MCF 10A (cell line): ENCODE data around the gene CADM4. TPM values are rescaled to one million over a fixed set of nuclear protein-coding genes. Genes with fewer than 3 reads are reported as not detected.

Source experiments
- BruUV-seq: library from RNA; stranded (reverse); fragments of 400-500 nt; replicated peaks from 2 replicates; lab custom pipeline; 2021; lab: Mats Ljungman, UMichigan
- CTCF ChIA-PET: fragments of 300-600 bp; sonication (Branson Sonifier 250); formaldehyde crosslinking; extraction: SDS; loops from one replicate; lab custom pipeline; 2021; ENCODE audit warnings: antibody characterized with exemption, inconsistent platforms; lab: Yijun Ruan, JAX
- POLR2A ChIA-PET: fragments of 300-600, 350-650 bp; sonication (Branson Sonifier 250); formaldehyde crosslinking; extraction: SDS; loops from one replicate; lab custom pipeline; 2020; ENCODE audit warnings: antibody characterized with exemption, inconsistent platforms; lab: Yijun Ruan, JAX
- DNase-seq: peaks from one replicate; pipeline ENCODE4 v3.0.0-alpha.2; 2018; ENCODE audit not compliant: unreplicated experiment
- H3K27ac Mint-ChIP-seq: one replicate; pipeline ENCODE4 v1.8.0; 2022; ENCODE audit warnings: mild to moderate bottlenecking, low read depth, mixed read lengths; ENCODE audit not compliant: unreplicated experiment
- H3K27me3 Mint-ChIP-seq: one replicate; pipeline ENCODE4 v1.8.0; 2022; ENCODE audit warnings: mixed read lengths; ENCODE audit not compliant: insufficient read depth, unreplicated experiment
- H3K36me3 Mint-ChIP-seq: one replicate; pipeline ENCODE4 v1.8.0; 2022; ENCODE audit warnings: mild to moderate bottlenecking, moderate library complexity, mixed read lengths; ENCODE audit not compliant: insufficient read depth, unreplicated experiment
- H3K4me1 Mint-ChIP-seq: one replicate; pipeline ENCODE4 v1.8.0; 2022; ENCODE audit warnings: mixed read lengths; ENCODE audit not compliant: insufficient read depth, unreplicated experiment
- H3K4me3 Mint-ChIP-seq: one replicate; pipeline ENCODE4 v1.8.0; 2022; ENCODE audit warnings: mild to moderate bottlenecking, moderate library complexity, mixed read lengths; ENCODE audit not compliant: unreplicated experiment
- H3K9me3 Mint-ChIP-seq: one replicate; pipeline ENCODE4 v1.8.0; 2022; ENCODE audit warnings: mixed read lengths; ENCODE audit not compliant: unreplicated experiment
- CTCF ChIP-seq: fragments of 200-600 bp; IDR thresholded peaks from one replicate; pipeline ENCODE4 v1.8.0; 2022; ENCODE audit warnings: antibody characterized with exemption, mild to moderate bottlenecking; ENCODE audit not compliant: unreplicated experiment
- intact Hi-C: fragments of 100-400 bp; cut with micrococcal nuclease; formaldehyde crosslinking; loops from 2 replicates; pipeline ENCODE4 v1.14.1; 2022
- total RNA-seq: library from RNA; stranded (reverse); gene quantifications from 2 replicates; pipeline ENCODE4 v1.2.3, GENCODE V29; 2022

The CADM4 gene
- total RNA-seq, 1 experiment from 2014 or later, result 3.2 TPM

GRCh38 chr19:43634068-43634467 lies 5.6 kb downstream of the CADM4 start:
- Mint-ChIP-seq H3K36me3 (no peaks in the 10 kb centered on the region), H3K27me3 (peaks cover 17% of the 10 kb centered on the region), H3K9me3 (no peaks in the 10 kb centered on the region), H3K4me3 (no peak overlapping the region), H3K27ac (no peak overlapping the region), H3K4me1 (peaks cover 11% of the 10 kb centered on the region)
- ChIA-PET CTCF (interaction anchor here (0.6 to 1.0 kb wide), 2 partner anchors 28 to 106 kb away, joined by 3 read pairs; no protein-coding TSS in a partner anchor), POLR2A (interaction anchor here (1.0 to 1.3 kb wide), 2 partner anchors 14 to 38 kb away, joined by 5 read pairs; partner anchors contain the start of genes IRGQ, ZNF428 and ZNF576)
- no TSS peak for BruUV-seq
- intact Hi-C loops, result no loop called here
- no peak for DNase-seq
- TF ChIP-seq CTCF, result no peak

GRCh38 chr19:43633520-43633919 lies 6.1 kb downstream of the CADM4 start:
- Mint-ChIP-seq H3K27ac (no peak overlapping the region), H3K4me1 (peaks cover 5% of the 10 kb centered on the region), H3K4me3 (no peak overlapping the region), H3K27me3 (peaks cover 12% of the 10 kb centered on the region), H3K9me3 (no peaks in the 10 kb centered on the region), H3K36me3 (no peaks in the 10 kb centered on the region)
- intact Hi-C loops, result no loop called here
- CTCF ChIA-PET, result no interaction called here
- POLR2A ChIA-PET, result interaction anchor here (1.0 to 1.3 kb wide), 2 partner anchors 14 to 37 kb away, joined by 5 read pairs; partner anchors contain the start of genes IRGQ, ZNF428 and ZNF576
- TF ChIP-seq CTCF, result no peak
- no TSS peak for BruUV-seq
- no peak for DNase-seq

- no peak overlapping the region for H3K27ac Mint-ChIP-seq
- H3K4me1 Mint-ChIP-seq, result peaks cover 5% of the 10 kb centered on the region
- H3K9me3 Mint-ChIP-seq, result no peaks in the 10 kb centered on the region
- no peak for DNase-seq
- BruUV-seq, result no TSS peak
- H3K4me3 Mint-ChIP-seq, result no peak overlapping the region
- ChIA-PET POLR2A (interaction anchor here (0.6 to 0.7 kb wide), 2 partner anchors 13 to 178 kb away, joined by 3 read pairs; no protein-coding TSS in a partner anchor), CTCF (no interaction called here)
- no peak for TF ChIP-seq CTCF
- intact Hi-C loops, result no loop called here
- H3K27me3 Mint-ChIP-seq, result no peaks in the 10 kb centered on the region
- H3K36me3 Mint-ChIP-seq, result no peaks in the 10 kb centered on the region
These were observed 8.2 kb downstream of the CADM4 start for GRCh38 chr19:43631491-43631890.

- ChIA-PET POLR2A (no interaction called here), CTCF (no interaction called here)
- H3K27me3 Mint-ChIP-seq, result no peaks in the 10 kb centered on the region
- DNase-seq, result no peak
- H3K27ac Mint-ChIP-seq, result no peak overlapping the region
- no peak for TF ChIP-seq CTCF
- H3K9me3 Mint-ChIP-seq, result no peaks in the 10 kb centered on the region
- intact Hi-C loops, result no loop called here
- no peak overlapping the region for H3K4me3 Mint-ChIP-seq
- no TSS peak for BruUV-seq
- H3K36me3 Mint-ChIP-seq, result peaks cover 4% of the 10 kb centered on the region
- peaks cover 4% of the 10 kb centered on the region for H3K4me1 Mint-ChIP-seq
These were observed 10.9 kb downstream of the CADM4 start for GRCh38 chr19:43628646-43629326.
